ENCODE measurements around the gene NUF2.
"Not testable (repeated sequence)": the region's sequence is repeated elsewhere in the genome, so short reads cannot be mapped to it uniquely, and the experiment has no call there.

The NUF2 gene

GRCh38 chr1:163321311-163322305, at the start of gene NUF2:
Gene NUF2 (plus strand): TSS chr1:163321954. CDS start chr1:163326052, 4,098 bp downstream.
- peak; percentile 98 for DNase-seq

GRCh38 chr1:163273766-163274441, 47.9 kb upstream of the NUF2 start:
- DNase-seq = no peak

GRCh38 chr1:163275222-163275621, 46.5 kb upstream of the NUF2 start:
- DNase-seq = no peak

- no peak for DNase-seq
These were observed 43.2 kb upstream of the NUF2 start for GRCh38 chr1:163278602-163279001.

- not testable (repeated sequence) for DNase-seq
These were observed 36.9 kb upstream of the NUF2 start for GRCh38 chr1:163284867-163285266.

GRCh38 chr1:163290025-163290640, 31.6 kb upstream of the NUF2 start:
- DNase-seq = no peak

GRCh38 chr1:163291461-163291860, 30.3 kb upstream of the NUF2 start:
- DNase-seq = no peak

- not testable (repeated sequence) for DNase-seq
These were observed 29.6 kb upstream of the NUF2 start for GRCh38 chr1:163292153-163292552.

GRCh38 chr1:163293497-163293896, 28.3 kb upstream of the NUF2 start:
- not testable (repeated sequence) for DNase-seq

GRCh38 chr1:163295949-163296348, 25.8 kb upstream of the NUF2 start:
- DNase-seq = no peak

- DNase-seq = no peak
These were observed 25.1 kb upstream of the NUF2 start for GRCh38 chr1:163296504-163297263.

- DNase-seq = no peak
These were observed 23.4 kb upstream of the NUF2 start for GRCh38 chr1:163298365-163298764.

GRCh38 chr1:163300568-163300967, 21.2 kb upstream of the NUF2 start:
- no peak for DNase-seq

GRCh38 chr1:163303561-163303960, 18.2 kb upstream of the NUF2 start:
- no peak for DNase-seq

- DNase-seq = no peak
These were observed 16.3 kb upstream of the NUF2 start for GRCh38 chr1:163305441-163305840.

GRCh38 chr1:163307479-163308171, 14.1 kb upstream of the NUF2 start:
- DNase-seq = no peak

- no peak for DNase-seq
These were observed 12.9 kb upstream of the NUF2 start for GRCh38 chr1:163308811-163309210.

GRCh38 chr1:163315773-163316374, 5.9 kb upstream of the NUF2 start:
- DNase-seq = peak; percentile 35

GRCh38 chr1:163320891-163321290, 863 bp upstream of the NUF2 start:
- DNase-seq = peak; percentile 27

- not testable (repeated sequence) for DNase-seq
These were observed 1.6 kb downstream of the NUF2 start for GRCh38 chr1:163323339-163323738.

GRCh38 chr1:163331116-163331515, 9.4 kb downstream of the NUF2 start:
- DNase-seq = no peak

- no peak for DNase-seq
These were observed 13.5 kb downstream of the NUF2 start for GRCh38 chr1:163335216-163335615.
